Superior temporal gyrus (tissue), 1 donor: ENCODE data around the gene FAM168B.

Experiments
- DNase-seq: peaks from one replicate; pipeline ENCODE4 v3.0.0-alpha.2; 2016; ENCODE audit errors: extremely low spot score

The FAM168B gene

GRCh38 chr2:131039908-131040660 is 53.2 kb downstream of the FAM168B start:
- no peak for DNase-seq

DNA sequence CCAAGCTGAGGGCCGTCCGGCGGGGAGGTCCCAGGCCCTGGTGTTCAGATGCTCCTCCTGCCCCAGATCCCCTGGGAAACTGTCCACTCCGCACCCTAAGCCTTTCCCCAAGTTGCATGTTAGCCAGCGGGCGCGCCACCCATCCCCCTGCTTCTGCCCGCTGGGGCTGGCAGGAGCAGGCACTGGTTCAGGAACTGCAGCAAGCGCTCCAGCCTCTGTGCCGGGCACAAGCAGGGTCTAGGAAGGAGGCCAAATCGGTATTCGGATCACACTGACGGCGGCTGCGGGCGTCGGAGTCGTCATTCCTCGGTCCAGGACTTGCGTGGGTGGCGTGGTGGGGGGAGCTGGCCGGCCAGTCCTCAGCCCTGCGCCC is 53.7 kb downstream of the FAM168B start:
- peak; percentile 48 for DNase-seq

DNA sequence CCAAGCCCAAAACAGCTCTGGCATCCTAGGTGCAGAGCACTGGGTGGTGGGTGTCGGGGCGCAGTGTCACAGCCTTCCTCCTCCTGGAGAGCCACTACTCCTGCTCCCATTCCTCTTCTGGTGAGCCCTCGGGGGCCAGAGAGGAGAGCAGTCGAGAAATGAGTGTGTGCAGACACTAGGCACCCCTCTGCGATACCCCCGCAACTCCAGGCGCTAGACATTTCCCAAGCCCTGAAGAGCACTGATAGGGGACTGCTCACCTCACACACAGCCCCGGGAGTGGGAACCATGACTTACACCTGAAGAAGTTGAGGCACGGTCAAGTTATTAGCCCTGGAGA is 54.2 kb downstream of the FAM168B start:
- DNase-seq = no peak

GRCh38 chr2:131038258-131039100 is 54.8 kb downstream of the FAM168B start:
- no peak for DNase-seq

- DNase-seq = no peak
Observed at GRCh38 chr2:131037398-131038257, 55.6 kb downstream of the FAM168B start.

GRCh38 chr2:131036696-131037397 is 56.4 kb downstream of the FAM168B start:
- DNase-seq = no peak

DNA sequence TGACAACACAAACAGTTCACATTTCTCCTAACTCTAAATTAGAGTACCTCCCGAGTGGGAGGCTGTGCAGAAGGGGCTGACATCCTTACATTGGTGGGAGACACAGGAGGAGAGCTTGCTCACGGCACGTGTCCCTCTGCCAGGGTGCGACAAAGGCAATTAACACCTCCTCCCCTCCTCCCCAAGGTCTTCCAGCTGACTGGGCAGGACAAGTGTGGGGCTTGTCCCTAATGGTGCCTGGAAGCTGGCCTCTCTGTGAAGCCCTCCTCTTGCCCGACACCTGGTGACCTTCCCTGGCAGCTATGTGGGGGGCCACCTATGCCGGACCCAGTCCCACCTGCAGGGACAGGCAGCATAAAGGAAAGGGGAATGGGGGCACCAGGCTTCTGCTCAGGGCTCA is 57.0 kb downstream of the FAM168B start:
- DNase-seq = no peak

GRCh38 chr2:131035826-131036231 is 57.4 kb downstream of the FAM168B start:
- peak; percentile 27 for DNase-seq

- no peak for DNase-seq
Observed at GRCh38 chr2:131035112-131035825, 58.0 kb downstream of the FAM168B start.

GRCh38 chr2:131034122-131035051 is 58.9 kb downstream of the FAM168B start:
- peak; percentile 41 for DNase-seq

- DNase-seq = no peak
Observed at GRCh38 chr2:131033786-131034121, 59.5 kb downstream of the FAM168B start.

- DNase-seq = no peak
Observed at GRCh38 chr2:131032393-131032836, 60.8 kb downstream of the FAM168B start.

GRCh38 chr2:131031875-131032274 is 61.4 kb downstream of the FAM168B start:
- no peak for DNase-seq

DNA sequence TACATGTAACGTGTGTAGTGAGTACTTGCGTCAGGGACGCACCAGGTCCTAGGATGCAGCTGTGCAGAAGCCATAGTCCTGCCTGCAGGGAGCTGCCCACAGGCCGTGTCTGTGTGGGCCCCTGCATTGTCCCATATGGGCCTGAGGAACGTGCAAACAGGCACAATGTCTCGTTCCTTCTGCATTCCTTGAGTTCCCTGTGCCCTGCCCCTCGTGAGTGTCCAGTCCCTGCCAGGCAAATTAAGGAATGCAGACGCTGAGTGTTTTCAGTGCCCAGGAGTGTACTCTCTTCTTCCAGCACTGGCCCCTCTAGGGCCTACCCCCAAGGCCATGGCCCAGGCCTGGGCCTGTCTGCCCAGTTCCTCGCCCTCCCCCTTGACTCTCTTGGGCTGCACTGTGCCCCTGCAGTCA is 61.8 kb downstream of the FAM168B start:
- no peak for DNase-seq

GRCh38 chr2:131030478-131030971 is 62.7 kb downstream of the FAM168B start:
- peak; percentile 84 for DNase-seq

DNA sequence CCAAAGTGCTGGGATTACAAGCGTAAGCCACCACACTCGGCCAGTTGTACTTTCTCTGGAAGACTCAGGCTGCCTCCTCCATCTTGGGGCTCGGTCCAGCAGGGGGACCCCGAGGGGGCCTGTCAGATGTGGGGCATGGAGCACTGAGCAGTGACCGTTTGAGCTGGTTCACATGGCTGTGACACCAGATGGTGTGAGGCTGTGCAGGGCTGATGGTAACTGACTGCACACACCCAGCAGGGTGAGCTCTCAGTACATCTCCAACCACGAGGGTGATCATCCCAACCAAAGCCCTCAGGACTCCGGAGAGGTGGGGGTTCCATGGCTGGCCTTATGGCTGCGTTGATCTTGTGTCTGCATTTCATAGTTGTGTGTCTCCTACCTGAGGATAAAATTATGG is 63.4 kb downstream of the FAM168B start:
- no peak for DNase-seq

DNA sequence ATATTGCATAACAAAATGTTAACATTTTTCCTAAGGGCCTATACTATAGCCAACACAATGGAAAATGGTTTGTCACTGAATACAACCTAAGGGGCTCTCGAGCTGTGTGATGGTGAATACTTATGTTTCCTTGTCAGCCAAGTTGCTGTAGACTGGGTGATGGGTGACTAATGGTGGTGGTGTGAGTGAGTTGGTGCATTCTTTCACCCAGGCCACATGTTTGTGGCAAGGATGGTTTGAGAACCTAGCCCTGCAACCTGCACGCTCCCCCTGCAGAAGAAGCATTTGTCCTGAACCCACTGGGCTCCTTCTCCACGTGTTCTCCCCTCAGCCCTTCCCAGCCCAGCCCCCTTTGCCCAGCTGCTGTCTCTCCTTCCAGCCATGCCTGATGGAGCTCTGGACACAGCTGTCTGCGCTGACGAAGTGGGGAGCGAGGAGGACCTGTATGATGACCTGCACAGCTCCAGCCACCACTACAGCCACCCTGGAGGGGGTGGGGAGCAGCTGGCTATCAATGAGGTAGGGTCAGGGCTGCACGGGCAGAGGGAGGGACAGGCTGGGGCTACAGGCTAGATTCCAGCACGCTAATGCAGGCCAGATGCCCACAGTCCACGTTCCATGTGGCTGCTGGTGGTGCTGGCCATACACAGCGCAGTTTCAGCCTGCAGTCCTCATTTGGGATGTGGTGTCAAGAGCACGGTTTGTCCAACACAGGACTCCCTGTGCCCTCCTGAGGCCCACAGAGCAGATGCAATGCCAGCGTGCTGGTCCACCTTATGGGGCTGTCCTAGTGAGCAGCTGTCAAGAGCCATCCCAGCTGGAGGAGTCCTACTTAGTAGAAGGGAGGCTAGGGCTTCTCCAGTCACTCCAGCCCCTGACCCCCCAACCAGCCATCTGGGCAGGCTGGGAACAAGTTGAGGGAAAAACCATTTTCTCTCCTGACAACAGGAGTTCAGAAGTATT is 65.4 kb downstream of the FAM168B start:
- DNase-seq = no peak

DNA sequence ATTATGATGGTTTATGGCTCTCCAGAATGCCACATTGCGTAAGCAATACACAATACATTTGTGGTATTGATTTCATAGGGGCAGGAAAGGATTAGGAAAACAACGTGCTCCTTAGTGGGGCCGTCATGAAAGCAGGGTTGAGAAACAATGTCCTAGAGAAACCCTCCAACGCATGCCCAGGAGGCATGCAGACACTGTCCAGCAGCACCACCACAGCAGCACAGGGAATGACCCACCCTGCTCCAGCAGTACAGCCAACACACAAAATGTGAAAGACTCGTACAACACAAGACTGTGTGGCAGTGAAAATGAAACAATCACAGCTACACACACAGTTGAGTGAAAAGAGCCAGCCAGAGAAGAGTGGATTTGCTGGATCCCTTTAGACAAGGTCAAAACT is 66.3 kb downstream of the FAM168B start:
- DNase-seq = no peak

- no peak for DNase-seq
Observed at GRCh38 chr2:131023758-131024157, 69.5 kb downstream of the FAM168B start.
